NCI-H774 (cell line): ENCODE results near the gene GUCY2F.

Source experiments
- DNase-seq: peaks from one replicate; lab custom pipeline; 2025; lab: John Stamatoyannopoulos, UW

Gene GUCY2F

DNA sequence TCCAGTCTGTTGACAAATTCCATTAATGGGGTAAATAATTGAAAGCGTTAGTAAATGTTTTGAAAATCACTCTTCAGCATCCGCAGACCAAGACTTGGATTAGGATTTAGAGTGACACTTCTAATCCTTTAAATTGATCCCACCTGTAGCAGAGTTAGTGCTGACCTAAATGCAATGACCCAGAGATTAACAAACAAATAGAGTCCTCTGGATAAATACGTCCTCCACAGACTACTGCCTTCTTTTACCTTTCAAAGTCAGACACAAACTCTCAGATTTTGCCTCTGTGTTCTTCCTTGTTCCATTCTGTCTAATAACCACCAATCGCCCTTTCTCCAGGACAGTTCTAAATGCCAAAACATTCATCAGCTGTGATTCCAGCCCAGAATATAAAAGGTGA lies at the start of gene GUCY2F:
GUCY2F (minus strand) TSS at position 101 of the 400 bp plus-strand sequence. CDS start 6,150 bp downstream, outside the sequence.
- no peak for DNase-seq

- no peak for DNase-seq
Measured at GRCh38 chrX:109519001-109519400, 37.1 kb upstream of the GUCY2F start.

DNA sequence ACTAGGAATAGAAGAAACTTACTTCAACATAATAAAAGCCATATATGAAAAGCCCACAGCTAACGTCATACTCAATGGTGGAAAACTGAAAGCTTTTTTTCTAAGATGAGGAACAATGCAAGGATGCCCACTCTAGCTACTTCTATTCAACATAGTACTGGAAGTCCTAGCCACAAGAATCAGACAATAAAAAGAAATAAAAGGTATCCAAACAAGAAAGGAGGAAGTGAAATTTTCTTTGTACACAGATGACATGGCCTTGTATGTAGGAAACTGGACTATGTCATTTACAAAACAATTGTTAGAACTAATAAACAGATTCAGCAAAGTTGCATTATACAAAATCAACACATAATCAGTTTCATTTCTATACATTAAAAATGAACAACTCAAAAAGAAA lies 29.2 kb upstream of the GUCY2F start:
- no peak for DNase-seq

GRCh38 chrX:109508915-109509314 lies 27.0 kb upstream of the GUCY2F start:
- DNase-seq: no peak

DNA sequence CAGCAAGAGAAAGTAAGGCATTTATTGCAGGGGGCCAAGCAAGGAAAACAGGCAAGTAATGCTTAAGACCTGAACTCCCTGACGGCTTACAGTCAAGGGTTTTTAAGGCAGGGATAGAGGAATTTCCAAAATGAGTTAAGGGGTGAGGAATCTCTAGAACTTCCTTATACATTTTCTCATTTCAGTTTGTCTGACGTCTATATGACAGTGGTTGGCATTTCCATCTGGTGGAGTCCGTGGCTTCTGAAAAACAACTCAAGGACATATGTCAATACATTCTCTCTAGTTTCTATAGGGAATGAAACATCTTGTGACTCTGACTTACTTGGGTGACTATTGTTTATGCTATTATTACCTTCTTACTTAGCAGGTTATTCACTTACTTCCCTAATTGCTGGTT lies 19.3 kb upstream of the GUCY2F start:
- DNase-seq: no peak

- no peak for DNase-seq
Measured at GRCh38 chrX:109498434-109498833, 16.5 kb upstream of the GUCY2F start.

DNA sequence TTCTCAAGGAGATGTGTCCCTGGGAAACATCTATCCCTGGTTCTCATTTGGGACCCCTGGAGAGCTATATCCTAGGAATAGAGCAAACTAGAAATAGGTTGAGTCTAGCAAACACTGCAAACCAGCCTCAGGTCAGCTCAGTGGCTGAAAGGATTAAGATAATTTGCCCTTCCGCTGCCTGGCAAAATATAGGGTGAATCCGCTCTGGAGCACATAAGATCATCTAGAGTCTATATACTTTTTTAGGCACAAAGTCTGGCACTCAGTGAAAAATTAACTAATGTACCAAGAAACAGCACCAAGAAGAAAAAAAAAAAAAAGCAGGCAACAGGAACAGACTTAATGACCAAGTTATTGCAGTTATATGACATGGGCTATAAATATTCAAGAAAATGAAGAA lies 7.3 kb upstream of the GUCY2F start:
- no peak for DNase-seq

- DNase-seq: no peak
Measured at GRCh38 chrX:109487640-109488039, 5.8 kb upstream of the GUCY2F start.

- DNase-seq: peak; percentile 41
Measured at GRCh38 chrX:109485470-109486340, 3.8 kb upstream of the GUCY2F start.

- no peak for DNase-seq
Measured at GRCh38 chrX:109484886-109485285, 3.0 kb upstream of the GUCY2F start.

DNA sequence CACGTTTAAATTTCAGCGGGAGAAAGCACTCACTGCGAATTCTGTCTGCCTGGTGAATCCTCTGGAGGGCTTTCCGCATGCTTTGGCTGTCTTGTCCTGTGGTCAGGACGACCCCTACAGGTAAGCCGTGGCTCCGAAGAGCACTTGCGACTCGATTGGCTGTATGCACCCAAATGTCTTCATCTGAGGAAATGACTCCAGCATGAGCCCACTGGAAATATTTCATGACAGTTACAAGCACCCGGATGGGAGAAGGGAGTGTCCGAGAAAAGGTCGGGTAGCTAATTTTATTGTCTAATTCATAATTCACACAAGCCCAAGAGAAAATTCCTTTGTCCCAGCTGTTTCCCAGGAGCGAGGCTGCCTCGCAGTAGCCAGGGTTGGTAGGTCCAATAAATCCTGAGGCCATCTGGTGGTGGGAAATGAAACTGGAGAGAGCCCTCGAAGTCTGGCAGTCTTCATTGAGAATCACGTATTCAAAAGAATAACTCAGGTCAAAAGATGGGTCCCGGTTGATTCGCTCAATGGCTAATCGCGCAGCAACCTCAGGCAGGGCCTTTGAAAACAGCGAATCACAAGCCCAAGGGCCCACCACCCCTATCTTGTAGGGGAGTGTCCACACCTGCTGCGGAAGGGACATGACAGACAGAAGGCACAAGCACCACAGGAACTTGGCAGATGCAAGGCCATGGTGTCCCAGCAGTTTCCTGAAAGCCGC lies 6.6 kb downstream of the GUCY2F start:
- peak; percentile 40 for DNase-seq

DNA sequence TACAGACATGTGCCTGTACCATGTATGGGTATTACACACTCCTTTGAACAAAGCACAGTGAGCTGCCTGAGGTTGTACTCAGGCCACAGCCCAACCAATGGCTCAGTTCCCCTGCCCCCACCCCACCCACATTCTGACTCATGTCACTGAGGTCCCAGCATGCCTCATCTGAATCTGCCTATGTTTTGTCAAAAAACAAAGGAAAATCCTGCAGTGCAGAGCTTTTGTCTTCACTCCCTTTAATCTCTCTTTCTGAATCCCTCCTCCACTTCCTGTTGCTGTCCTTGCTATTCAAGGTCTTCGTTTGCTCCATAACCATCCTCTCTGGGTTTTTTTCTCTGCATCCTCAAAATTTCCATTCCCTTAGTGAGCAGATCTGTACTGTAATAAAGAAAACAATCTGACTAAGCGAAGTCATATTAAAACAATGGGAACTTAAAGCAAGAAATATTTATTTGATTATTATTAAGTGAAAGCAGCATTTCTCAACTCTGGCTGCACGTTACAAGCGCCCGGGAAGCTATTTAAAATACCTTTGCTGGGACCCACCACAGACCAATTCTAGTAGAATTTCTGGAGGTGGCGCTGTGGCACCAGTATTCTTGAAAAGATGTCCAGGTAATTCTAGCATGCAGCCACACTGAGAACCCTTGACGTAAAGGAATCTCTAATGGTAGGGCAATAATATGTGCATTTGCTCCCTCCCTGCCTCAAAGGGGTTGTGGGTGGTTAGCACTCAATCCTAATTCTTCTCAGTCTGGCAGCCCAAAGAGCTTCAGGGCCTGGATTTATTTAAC lies 8.7 kb downstream of the GUCY2F start:
- peak; percentile 21 for DNase-seq

DNA sequence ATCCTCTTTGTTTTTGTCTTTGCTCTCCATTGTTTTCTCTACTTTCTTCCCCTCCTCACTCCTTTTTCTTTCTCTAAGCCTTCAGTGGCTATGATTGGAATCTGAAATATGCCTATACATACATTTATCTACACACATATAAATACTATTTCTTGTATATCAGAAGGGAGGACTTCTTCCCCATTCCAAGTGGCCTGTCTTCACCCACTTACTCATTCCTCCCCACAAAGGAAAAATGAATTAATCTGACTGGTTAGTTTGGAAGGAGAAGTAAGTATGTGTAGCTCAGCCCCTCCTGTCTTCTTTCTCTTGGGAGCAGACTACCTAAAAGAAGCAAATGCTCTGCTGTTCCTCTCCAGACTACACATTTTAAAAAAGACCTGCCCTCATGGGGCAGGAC lies 17.7 kb downstream of the GUCY2F start:
- no peak for DNase-seq

- no peak for DNase-seq
Measured at GRCh38 chrX:109463784-109464183, 18.1 kb downstream of the GUCY2F start.

GRCh38 chrX:109448282-109448938 lies 33.5 kb downstream of the GUCY2F start:
- DNase-seq: no peak

- DNase-seq: no peak
Measured at GRCh38 chrX:109441266-109441665, 40.6 kb downstream of the GUCY2F start.

DNA sequence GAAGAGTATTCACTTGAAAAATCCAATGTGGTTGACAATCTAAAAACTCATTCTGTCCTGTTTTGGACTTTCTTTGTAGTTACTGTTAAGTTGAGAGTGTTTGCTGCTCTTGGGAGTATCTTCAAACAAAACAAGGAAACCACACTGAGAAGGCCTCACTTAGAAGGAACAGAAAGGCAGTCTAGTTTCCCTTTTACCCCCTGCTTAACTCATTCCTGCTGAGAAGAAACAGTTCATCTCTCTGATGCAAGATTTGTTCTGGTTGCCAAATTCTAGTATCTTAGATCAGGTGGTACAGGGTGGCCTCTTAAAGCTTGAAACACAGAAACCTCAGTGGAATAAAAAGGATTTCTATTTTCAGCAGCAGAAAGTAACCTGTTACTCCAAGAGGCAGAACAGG lies 41.4 kb downstream of the GUCY2F start:
- no peak for DNase-seq

DNA sequence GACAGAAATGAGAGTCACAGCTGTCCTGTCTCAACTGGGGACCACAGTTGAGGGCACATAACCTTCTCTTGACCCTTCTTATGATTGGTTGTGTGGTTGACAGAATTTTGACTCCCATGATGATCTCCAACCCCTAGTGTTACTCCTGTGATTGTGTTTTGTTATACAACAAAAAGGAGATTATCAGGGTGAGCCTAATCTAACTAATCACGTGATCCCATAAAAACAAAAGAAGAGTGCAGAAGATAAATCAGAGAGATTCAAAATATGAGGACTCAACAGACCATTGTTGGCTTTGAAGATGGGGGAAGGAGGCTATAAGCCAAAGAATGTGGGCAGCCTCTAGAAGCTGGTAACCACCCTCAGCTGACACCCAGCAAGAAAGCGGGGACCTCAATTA lies 72.7 kb downstream of the GUCY2F start:
- no peak for DNase-seq

- DNase-seq: no peak
Measured at GRCh38 chrX:109403922-109404321, 78.0 kb downstream of the GUCY2F start.

- no peak for DNase-seq
Measured at GRCh38 chrX:109399831-109400230, 82.1 kb downstream of the GUCY2F start.

- no peak for DNase-seq
Measured at GRCh38 chrX:109398833-109399232, 83.1 kb downstream of the GUCY2F start.

DNA sequence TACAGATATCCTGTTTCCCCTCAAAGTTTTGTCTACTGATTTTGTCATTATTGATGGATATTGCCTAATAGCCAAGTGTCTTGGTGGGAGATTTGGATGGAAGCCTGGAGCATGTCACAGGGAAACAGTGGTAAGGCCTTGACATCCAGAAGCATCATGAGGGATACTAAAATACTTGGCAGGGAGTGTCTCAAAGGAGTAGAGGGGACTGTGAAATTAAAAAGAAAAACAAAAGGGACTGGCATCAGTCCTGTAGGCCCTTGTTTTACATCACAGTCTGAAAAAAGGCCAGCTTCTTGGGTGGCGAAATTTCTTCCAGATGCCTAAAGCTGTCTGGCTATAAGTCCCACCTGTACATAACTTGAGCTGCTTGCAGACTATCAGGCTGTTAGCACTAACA lies 83.8 kb downstream of the GUCY2F start:
- no peak for DNase-seq
